NOMO-1 treated with DMSO at 0.1 percent for 48 hours (cell line): Measurements from ENCODE around the gene TP53I11.

Experiments
- DNase-seq: peaks from one replicate; lab custom pipeline; 2025; ENCODE audit not compliant: unreplicated experiment; lab: John Stamatoyannopoulos, UW

Gene TP53I11

GRCh38 chr11:44957776-44958564 is 7.3 kb upstream of the TP53I11 start:
- no peak for DNase-seq

DNA sequence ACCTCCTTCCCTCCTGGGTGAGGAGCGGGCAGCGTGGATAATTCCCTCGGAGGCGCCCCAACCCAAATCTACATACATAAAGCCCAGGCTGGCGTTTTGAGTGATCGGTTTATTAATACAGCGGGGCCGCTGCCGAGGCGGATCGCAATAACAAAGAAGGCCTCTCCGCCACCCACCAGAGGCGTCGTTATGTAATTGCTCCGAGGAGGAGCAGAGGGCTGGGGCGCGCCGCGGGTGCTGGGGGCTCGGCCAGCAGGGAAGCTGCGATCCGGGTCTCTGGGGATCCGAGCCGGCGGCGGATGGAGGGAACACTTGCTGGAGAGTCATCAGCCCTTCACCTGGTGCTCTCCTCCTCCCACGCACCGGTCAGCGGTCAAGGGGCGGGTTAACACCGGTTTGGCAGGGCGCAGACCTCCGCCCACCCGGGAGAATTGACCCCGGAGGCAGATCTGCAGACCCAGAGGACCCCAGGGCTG is 6.4 kb upstream of the TP53I11 start:
- DNase-seq = no peak

GRCh38 chr11:44955015-44955738 is 4.5 kb upstream of the TP53I11 start:
- DNase-seq = peak; percentile 94

DNA sequence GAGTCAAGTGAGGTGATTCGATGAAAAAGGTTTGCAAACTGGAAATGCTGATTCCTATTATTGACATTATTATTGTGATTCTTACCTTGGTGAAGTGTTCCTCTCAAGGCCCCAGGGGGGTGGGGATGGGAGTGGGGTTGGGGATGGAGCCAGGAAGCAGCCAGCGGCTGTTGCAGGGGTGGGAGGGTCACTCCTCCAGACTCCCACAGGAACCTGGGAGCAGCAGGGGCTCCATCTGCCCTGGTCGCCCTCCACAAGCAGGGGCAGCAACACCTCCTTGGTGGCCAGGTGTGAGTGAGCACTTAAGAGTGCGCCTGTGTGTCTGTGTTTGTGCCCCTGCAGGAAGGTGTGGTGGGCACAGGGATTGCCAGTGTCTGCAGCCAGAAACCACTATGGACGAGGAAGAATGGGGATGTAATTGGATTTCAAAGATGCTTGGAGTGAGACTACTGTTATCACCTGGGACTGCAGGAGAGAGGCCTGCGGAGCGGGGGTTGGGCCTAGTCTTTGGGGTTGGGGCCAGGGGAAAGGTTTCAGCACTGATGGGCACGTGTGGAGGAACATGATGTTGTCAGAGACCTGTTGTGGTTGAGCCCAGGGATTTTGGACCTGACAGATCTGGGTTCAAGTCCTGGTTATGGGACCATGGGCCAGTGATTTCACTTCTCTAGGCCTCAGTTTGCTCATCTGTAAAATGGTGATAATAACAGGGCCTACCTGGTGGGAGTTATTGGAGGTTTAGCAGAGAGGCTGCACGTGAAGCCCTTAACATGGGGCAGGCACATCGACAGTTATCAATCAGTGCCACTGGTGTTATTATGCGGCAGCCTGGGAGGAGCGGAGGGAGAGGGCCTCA is 3.6 kb upstream of the TP53I11 start:
- DNase-seq = no peak

- DNase-seq = no peak
These were observed 2.0 kb upstream of the TP53I11 start for GRCh38 chr11:44952500-44953260.

DNA sequence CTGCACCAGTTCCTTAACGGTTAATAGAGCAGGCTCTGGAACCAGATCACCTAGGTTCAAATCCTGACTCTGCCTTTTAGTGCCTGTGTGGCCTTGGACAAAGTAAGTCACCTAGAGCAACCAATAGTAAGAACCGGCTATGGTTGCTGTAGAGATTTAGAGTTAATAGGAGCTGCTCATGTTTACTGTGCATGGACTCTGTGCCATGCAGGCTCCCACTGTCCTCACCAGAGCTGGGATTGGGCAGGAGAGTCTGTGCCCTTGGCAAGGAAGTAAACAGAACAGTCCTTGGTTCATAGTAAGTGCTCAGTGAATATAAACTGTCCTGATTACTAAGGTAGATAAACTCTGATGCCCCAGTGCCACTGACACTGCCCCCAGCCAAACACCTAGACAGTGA is 1.4 kb upstream of the TP53I11 start:
- DNase-seq = no peak

- DNase-seq = no peak
These were observed 555 bp downstream of the TP53I11 start for GRCh38 chr11:44950031-44950624.

GRCh38 chr11:44949160-44950030 is 1.3 kb downstream of the TP53I11 start:
- DNase-seq = peak; percentile 47

DNA sequence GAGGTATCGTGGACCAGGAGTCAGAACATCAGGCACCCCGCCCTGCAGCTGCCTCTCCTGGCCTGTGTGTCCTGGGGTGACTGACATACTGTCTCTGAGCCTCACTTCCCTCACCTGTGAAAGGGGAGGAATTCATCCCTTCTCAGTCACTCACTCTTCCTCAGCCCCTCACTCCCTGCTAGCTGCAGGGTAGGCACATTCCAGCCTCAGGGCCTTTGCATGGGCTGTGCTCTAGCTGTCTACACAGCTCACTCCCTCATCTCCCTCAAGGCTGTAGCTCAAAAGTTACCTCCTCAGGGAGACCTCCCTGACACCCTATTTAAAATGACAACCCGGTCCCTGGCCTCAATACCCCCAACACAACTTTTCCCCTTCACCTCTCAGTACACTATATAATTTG is 2.5 kb downstream of the TP53I11 start:
- no peak for DNase-seq

DNA sequence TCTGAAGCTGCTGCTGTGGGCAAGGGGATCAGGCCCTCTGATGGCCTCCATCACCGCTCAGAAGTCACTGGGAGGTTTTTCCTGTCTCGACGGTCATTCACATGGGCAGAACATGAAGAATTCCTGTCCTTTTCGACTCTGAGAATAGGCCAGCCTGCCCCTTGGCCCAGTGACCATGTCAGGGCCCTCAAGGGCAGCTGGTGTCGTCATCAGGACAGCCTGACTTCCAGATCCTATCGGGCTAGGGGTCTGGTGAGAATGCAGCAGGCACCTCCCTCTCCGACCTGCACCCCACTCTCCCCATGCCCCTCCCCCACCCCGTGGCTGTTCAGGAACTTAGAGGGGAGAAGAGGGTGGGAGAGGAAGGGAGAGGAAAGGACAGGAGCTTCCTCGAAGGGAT is 3.6 kb downstream of the TP53I11 start:
- DNase-seq = no peak

DNA sequence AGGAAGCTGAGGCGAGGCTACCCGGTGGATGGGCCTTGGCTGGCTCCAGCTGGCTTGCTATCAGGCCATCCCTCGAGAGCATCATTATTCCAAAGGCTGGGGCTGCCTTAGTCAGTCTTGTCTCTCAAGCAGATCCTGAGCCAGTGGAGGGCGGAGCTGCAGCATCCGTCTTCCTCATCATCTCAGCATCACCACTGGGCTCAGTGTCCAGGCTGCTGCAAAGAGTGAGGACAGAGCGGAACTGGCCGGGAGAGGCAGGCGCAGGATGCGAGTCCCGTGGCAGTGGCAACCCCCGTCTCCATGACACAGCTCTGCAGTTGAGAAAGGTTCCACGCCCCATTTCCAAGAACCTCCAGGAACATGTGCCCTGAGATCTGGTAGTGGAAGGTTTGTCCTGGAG is 4.4 kb downstream of the TP53I11 start:
- no peak for DNase-seq

DNA sequence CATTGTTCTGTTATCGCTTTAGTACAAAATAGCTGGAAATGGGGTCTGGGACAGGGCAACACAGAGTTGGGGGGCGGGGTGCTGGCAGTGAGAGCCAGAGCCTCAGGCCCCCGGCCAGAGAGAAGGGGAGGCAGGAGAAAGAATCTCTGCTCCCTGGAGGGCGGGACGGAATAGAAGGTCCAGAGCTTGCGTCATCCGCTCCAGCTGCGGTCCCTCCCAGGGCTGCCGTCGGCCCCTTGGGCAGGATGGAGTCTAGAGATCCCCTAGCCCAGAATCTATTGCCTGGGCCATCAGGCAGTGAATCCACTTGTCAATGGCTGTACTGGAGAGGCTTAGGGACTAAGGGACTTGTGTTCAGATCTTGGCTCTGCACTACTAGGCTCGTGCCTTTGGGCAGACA is 5.0 kb downstream of the TP53I11 start:
- DNase-seq = no peak

DNA sequence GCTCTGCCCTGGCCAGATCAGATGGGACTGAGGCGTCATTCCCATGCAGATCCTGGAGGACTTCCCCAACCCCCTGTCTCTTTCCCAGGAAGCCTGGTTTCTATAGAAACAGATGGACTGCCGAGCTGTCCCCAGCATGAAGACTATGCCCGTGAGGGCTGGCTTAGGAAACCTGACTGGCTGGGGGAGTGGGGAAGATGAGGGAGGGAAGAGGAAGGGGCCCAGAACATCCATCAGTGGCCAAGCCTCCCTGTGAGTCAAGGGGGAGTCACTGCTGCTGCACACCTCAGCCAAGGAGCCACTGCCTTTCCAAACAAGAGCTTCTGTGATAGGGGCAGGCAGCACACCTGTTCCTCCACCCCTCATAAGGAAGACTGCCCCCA is 5.8 kb downstream of the TP53I11 start:
- DNase-seq = no peak

GRCh38 chr11:44944181-44944852 is 6.4 kb downstream of the TP53I11 start:
- no peak for DNase-seq

DNA sequence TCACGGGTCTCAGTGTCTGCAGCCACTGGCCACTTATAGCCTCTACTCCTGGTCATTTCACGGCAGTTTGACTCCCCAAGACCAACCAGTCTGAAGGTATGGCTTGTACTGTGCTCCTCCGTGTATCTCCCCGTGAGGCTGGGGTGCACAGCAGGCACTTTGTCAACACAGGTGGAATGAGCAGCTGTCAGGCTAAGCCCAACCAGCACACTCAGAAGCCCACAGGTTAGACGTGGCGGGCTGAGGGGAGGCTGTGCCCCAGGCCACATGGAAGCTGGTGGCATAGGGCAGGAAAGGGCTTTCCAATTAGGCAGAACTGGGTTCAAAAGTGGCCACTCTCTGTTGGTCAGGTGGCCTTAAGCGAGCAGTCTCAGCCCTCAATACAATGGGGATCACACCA is 7.0 kb downstream of the TP53I11 start:
- no peak for DNase-seq

- peak; percentile 61 for DNase-seq
These were observed 7.6 kb downstream of the TP53I11 start for GRCh38 chr11:44943118-44943517.

DNA sequence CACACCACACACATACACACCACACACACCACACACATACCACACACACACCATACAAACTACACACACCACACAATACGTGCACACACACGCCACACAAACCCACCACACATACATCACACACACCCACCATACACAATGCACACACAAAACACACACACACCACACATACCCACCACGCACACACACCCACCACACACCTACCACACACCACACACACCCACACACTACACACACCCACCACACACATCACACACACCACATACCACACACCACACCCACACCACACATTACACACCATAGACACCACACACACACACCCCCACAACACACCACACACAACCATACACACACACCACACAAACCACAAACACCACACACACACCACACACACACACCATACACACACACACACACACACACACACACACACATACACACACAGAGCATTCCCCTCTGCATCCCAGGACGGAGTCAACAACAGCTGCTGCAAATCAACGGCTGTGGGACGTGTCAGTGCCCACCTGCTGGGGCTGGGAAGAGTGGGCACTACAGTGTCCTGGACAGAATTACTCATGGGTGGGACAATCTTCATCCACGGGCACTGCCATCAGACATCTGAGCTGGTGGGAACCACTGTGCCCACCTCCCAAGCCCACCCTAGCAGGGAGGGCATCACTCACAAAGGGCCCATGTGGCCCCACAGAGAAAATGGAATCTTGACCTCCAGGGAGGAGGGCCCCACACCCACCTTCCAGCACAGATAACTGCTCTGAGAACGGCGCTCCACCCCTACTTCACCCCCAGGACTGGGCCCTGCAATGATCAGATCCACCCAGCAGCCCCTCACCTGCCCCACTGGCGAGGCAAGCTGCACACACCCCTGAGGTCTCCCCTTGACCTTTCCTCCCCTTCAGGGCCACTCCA is 8.4 kb downstream of the TP53I11 start:
- no peak for DNase-seq
